ENCODE results near the gene RBM44.

DNA sequence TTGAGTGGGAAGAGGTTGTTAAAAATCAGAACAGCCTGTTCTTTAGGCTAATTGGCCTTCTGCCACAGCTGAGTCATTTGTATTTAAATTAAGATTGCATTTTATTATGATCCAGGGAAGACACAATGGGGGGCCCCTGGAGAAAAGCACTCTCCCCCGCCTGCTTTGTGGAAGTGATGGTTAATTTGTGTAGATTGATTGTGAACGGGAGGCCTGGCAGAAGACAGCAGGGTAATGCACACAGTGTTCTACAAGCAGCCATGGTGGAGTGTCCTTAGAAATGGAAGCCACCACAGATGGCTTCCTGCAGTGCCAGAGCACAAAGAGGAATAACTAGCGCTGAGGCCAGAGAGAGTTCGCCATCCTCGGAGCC is 80.5 kb downstream of the RBM44 start:
- TF ChIP-seq, protein P1, sequence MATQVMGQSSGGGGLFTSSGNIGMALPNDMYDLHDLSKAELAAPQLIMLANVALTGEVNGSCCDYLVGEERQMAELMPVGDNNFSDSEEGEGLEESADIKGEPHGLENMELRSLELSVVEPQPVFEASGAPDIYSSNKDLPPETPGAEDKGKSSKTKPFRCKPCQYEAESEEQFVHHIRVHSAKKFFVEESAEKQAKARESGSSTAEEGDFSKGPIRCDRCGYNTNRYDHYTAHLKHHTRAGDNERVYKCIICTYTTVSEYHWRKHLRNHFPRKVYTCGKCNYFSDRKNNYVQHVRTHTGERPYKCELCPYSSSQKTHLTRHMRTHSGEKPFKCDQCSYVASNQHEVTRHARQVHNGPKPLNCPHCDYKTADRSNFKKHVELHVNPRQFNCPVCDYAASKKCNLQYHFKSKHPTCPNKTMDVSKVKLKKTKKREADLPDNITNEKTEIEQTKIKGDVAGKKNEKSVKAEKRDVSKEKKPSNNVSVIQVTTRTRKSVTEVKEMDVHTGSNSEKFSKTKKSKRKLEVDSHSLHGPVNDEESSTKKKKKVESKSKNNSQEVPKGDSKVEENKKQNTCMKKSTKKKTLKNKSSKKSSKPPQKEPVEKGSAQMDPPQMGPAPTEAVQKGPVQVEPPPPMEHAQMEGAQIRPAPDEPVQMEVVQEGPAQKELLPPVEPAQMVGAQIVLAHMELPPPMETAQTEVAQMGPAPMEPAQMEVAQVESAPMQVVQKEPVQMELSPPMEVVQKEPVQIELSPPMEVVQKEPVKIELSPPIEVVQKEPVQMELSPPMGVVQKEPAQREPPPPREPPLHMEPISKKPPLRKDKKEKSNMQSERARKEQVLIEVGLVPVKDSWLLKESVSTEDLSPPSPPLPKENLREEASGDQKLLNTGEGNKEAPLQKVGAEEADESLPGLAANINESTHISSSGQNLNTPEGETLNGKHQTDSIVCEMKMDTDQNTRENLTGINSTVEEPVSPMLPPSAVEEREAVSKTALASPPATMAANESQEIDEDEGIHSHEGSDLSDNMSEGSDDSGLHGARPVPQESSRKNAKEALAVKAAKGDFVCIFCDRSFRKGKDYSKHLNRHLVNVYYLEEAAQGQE (IDR thresholded peaks at IDR 0.05; ENCODE audit: borderline replicate concordance) = no peak
- TF ChIP-seq EZH2 (IDR thresholded peaks at IDR 0.05; ENCODE audit: borderline replicate concordance, insufficient read depth, low read length, poor library complexity, severe bottlenecking) (no peak), TAF1 (IDR thresholded peaks at IDR 0.05; ENCODE audit: low read depth) (no peak), EP300 (conservative IDR thresholded peaks at IDR 0.05; ENCODE audit: poor library complexity, severe bottlenecking) (no peak)
- TF ChIP-seq, protein P2, sequence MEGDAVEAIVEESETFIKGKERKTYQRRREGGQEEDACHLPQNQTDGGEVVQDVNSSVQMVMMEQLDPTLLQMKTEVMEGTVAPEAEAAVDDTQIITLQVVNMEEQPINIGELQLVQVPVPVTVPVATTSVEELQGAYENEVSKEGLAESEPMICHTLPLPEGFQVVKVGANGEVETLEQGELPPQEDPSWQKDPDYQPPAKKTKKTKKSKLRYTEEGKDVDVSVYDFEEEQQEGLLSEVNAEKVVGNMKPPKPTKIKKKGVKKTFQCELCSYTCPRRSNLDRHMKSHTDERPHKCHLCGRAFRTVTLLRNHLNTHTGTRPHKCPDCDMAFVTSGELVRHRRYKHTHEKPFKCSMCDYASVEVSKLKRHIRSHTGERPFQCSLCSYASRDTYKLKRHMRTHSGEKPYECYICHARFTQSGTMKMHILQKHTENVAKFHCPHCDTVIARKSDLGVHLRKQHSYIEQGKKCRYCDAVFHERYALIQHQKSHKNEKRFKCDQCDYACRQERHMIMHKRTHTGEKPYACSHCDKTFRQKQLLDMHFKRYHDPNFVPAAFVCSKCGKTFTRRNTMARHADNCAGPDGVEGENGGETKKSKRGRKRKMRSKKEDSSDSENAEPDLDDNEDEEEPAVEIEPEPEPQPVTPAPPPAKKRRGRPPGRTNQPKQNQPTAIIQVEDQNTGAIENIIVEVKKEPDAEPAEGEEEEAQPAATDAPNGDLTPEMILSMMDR (IDR thresholded peaks at IDR 0.05; ENCODE audit: poor library complexity, severe bottlenecking) = no peak

All from neural cell (in vitro differentiated cells).